Right ventricle myocardium superior (tissue), 1 donor: Measurements from ENCODE around the gene CNPPD1. TPM values are rescaled to one million over a fixed set of nuclear protein-coding genes. Genes with fewer than 3 reads are reported as not detected.
A peak's percentile ranks its signal among the peaks of the same experiment; 100 is the strongest.
"Not testable (repeated sequence)": the region's sequence is repeated elsewhere in the genome, so short reads cannot be mapped to it uniquely, and the experiment has no call there.

Source experiments
- ATAC-seq: fragments of 200-7000 bp; cut with Tn5 transposase; one replicate; pipeline ENCODE4 v1.9.1; 2020; ENCODE audit warnings: mild to moderate bottlenecking; ENCODE audit not compliant: poor library complexity
- DNase-seq: peaks from one replicate; pipeline ENCODE4 v3.0.0-alpha.2; 2020
- intact Hi-C: fragments of 100-400 bp; cut with DNase I; formaldehyde crosslinking; loops from one replicate; pipeline ENCODE4 v1.11.2; 2022
- total RNA-seq: library from RNA; stranded (reverse); fragmentation: NEBNext Ultra II Directional; extraction: Animal tissue kit (Norgen Biotek cat#: 25700); gene quantifications from one replicate; pipeline ENCODE4 v1.2.1, GENCODE V29; 2021
- donor health status: DM: no; HTN: yes; CAD: no; lungs with severe emphysema.

The CNPPD1 gene
- total RNA-seq, 1 donor from 2014 or later, result 69.3 TPM

DNA sequence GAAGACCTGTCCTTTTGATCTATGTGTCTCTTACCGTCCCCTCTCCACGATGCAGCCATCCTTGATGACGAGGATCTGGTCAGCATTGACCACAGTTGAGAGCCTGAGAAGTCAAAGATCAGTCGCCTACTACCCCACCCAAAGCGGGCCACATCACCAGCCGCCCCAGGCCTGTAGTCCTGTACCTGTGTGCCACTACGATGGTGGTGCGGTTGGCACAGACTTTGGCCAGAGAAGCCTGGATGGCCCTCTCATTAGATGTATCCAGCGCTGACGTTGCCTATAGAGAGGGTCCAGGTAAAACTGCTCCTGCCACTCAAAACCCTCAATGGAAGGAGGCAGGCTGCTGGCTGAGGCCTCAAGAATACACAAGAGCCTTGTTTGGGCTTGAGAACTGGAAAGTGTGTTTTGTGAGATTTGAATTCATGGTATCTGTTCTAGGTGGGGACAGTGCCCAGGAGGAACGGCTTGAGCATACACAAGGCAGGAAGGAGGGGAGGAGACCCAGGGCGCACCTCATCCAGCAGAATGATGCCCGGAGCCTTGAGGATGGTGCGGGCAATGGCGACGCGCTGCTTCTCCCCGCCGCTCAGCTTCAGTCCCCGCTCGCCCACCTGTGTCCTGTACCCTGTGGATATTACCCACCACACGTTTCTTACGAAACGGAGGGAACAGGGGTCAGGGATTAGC, 33.6 kb upstream of the CNPPD1 start:
- DNase-seq, result no peak
- intact Hi-C loops, result no loop called here

DNA sequence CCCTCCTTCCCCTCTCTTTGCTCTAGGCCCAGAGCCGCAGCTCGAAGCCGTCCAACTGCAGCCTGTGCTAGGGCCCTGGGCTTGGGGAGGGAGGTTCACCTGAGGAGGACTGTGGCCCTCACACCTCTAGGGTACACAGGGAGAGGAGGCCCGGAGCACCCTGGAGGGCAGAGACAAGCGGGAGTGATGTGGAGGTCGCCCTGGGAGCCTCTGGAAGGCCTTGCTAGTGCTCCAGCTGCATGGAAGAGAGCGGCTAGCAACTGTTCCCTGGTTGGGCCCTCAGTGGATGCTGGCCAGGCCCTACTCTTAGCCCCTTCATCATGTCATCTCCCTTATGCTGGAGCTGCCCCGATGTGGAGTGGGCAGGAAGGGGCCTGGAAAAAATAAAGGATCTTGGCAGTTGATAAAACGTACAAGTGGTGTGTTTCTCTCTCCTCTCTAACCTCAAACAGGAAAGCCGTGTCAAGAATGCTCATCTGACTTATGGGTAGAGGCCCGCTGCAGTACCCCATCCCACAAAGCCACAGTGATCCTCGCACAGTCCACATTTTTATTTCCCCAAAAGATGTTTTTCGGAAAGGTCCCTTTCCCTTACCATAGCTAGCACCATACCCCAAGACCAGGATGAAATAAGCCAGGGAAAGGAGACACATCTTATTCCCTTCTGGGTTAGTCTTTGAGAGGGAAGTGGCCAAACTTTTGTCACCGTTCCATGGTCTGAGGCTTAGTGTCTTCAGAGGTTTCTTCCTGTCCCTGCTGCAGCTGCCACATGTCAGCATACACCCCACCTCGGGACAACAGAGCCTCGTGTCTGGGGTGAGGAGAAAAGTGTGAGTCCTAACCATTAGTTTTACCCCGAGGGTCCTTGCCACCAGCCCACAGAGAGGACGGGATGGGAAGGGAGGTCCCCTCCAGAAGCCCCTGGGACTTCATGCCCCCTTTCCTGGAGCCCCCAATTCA, 32.8 kb upstream of the CNPPD1 start:
- intact Hi-C loops, result no loop called here
- ATAC-seq, result no peak

More for the DNA sequence above, 33.6 kb upstream of the CNPPD1 start:
- ATAC-seq, result no peak

DNA sequence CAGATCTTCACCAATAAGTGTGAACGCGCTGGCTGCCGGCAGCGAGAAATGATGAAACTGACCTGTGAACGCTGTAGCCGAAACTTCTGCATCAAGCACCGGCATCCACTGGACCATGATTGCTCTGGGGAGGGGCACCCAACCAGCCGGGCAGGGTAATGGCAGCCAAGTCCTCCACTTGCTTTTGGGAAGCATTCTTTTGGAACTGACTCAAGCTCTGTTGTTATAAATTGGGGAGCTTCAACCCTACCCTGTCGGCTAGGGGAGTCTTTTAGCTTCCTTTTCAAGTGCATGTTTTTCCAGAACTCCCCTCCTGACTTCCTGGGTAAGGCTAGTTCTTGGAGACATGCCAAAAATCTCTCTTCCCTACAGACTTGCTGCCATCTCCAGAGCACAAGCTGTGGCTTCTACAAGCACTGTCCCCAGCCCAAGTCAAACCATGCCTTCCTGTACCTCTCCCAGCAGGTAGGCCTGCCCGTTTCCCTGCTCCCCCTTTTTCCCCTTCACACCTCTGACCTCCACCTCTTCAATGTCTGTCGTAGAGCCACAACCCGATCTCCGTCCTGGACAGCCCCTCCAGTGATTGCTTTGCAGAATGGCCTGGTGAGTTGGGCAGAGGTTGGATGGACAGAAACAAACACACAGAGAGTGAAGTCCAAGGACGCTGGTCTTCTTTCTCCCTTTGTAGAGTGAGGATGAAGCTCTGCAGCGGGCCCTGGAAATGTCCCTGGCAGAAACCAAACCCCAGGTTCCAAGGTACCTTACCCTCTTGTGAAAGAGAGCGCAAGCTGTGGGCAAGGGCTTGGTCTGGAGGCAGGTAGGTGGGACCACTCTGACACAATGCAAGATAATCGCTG, 31.4 kb upstream of the CNPPD1 start:
- intact Hi-C loops, result no loop called here
- ATAC-seq (no peak), DNase-seq (no peak)

More for the DNA sequence above, 32.8 kb upstream of the CNPPD1 start:
- no peak for DNase-seq

DNA sequence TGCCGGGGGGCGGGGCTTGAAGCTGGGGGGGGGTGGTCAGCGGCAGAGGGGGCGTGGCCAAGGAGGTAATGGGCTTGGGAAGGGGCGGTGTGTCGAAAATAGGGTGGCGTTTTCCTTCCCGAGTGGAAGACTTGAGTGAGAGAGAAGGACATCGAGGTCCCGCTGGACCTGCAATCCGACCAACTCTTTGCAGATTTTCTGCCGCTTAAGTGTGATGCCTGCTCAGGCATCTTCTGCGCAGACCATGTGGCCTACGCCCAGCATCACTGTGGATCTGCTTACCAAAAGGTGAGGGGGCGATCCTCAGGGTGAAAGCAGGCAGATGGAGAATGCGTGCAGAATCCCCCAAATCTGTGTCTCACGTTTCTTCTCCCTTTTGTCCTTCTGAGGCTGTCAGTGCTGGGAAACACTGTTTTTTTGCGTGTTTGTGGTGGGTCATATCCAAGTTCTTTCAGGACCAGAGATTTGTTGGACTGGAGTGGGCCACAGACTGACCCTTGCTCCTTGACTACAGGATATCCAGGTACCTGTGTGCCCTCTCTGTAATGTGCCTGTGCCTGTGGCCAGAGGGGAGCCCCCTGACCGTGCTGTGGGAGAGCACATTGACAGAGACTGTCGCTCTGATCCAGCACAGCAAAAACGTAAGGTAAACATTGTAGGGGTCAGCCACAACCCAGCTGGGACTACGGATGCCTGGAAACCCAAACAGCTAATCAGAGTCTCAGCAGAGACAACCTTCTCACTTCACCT, 30.6 kb upstream of the CNPPD1 start:
- DNase-seq, result no peak
- no peak for ATAC-seq
- intact Hi-C loops, result no loop called here

DNA sequence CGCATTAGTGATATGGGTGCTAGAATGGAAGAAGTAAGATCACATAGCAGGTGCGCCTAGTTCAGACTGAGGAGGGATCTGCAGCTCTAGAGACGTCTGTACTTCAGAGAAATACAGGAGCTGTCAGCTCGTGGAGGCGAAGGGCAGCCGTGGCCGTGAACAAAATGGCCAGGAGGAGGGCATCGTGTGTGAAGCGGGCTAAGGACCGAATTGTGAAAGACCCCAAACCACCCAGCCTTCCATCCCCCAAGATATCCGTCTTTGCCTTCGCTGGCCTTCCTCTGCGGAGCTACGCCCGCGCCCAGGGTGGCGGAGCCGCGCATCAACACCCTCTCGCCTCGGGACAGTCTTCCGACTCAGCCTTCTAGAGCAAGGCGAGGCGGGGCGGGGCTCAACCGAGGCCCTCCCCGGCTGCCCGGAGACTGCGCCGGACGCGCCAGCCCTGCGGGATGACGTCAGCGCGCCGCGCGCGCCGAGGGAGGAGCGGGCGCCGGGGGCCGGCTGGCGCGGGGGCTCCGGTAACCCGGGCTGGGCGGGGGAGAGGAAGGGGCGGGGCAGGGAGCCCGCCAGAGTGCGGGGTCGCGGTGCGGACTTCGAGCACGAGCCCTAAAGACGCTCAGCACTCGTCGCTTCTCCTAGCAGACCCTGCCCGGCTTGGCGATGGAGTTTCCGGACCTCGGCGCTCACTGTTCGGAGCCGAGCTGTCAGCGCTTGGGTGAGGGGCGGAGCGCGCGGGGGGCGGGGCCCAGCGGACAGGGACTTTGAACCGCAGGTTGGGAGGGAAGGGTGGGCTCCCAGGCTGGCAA, 29.8 kb upstream of the CNPPD1 start, which contains the start of gene ZFAND2B:
TSS of gene ZFAND2B (plus strand) at position 455 of the 806 bp plus-strand sequence. CDS start at position 661, 206 bp downstream.
- ATAC-seq (peak; percentile 98), DNase-seq (peak; percentile 97)
- intact Hi-C loops, result no loop called here

DNA sequence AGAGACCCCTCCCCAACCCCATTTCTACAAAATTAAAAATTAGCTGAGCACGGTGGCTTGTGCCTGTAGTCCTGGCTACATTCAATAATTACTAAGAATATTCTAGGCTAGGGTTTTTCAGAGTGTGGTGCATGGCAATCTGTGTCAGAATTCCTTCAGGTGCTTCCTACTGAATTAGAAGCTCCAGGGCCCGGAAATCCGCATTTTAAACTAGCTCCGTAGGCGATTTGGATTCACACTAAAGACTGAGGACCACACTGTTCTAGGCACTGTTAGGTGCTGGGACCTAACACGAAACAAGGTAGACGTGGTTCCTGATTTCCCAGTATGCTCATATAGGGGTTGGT, 29.2 kb upstream of the CNPPD1 start:
- DNase-seq, result no peak
- intact Hi-C loops, result no loop called here
- no peak for ATAC-seq

DNA sequence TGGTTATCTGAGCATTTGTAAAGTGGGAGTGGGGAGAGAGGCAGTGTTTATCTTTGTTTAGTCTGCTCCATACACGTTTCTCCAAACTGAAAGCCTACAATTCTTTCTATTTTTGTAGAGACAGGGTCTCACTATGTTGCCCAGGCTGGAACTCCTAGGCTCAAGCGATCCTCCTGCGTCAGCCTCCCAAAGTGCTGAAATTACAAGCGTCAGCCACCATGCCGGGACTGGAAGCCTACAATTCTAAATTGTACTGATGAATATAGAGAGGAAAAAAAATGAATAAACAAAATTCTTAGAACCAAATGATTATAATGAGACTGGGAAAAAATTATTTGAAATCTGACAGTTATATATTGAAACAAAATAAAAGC, 28.4 kb upstream of the CNPPD1 start:
- DNase-seq (no peak), ATAC-seq (no peak)
- intact Hi-C loops, result no loop called here

DNA sequence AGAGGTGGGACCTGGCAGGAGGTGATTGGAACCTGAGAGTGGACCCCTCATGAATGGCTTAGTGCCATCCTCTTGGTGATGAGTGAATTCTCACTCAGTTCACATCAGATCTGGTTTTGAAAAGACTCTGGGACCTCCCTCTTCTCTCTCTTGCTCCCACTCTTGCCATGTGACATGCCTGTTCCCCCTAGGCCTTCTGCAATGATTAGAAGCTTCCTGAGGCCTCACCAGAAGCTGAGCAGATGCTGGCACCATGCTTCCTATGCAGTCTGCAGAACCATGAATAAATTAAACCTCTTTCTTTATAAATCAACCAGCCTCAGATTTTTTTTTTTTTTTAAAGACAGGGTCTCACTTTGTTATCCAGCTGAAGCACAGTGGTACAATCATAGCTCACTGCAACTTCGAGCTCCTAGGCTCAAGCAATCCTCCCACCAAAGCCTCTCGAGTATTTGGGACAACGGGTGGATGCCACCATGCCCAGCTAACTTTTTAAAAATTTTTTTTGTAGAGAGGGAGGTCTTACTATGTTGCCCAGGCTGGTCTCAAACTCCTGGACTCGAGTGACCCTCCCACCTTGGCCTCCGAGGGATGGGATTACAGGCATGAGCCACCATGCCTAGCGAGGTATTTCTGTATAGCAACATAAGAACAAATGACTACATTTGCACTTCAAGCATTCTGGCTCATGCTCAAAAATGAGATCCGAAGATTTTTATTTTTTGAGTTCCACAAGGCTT, 27.9 kb upstream of the CNPPD1 start:
- intact Hi-C loops, result no loop called here
- ATAC-seq (no peak), DNase-seq (no peak)

DNA sequence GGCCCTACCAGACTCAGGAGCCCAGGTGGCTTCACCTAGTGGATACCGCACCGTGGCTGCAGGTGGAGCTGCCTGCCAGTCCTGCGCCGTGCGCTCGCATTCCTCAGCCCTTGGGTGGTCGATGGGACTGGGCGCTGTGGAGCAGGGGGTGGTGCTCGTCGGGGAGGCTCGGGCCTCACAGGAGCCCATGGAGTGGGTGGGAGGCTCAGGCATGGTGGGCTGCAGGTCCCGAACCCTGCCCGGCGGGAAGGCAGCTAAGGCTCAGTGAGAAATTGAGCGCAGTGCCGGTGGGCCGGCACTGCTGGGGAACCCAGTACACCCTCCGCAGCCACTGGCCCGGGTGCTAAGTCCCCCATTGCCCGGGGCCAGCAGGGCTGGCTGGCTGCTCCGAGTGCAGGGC, 24.6 kb upstream of the CNPPD1 start:
- intact Hi-C loops, DNase-seq, ATAC-seq: not testable (repeated sequence)

DNA sequence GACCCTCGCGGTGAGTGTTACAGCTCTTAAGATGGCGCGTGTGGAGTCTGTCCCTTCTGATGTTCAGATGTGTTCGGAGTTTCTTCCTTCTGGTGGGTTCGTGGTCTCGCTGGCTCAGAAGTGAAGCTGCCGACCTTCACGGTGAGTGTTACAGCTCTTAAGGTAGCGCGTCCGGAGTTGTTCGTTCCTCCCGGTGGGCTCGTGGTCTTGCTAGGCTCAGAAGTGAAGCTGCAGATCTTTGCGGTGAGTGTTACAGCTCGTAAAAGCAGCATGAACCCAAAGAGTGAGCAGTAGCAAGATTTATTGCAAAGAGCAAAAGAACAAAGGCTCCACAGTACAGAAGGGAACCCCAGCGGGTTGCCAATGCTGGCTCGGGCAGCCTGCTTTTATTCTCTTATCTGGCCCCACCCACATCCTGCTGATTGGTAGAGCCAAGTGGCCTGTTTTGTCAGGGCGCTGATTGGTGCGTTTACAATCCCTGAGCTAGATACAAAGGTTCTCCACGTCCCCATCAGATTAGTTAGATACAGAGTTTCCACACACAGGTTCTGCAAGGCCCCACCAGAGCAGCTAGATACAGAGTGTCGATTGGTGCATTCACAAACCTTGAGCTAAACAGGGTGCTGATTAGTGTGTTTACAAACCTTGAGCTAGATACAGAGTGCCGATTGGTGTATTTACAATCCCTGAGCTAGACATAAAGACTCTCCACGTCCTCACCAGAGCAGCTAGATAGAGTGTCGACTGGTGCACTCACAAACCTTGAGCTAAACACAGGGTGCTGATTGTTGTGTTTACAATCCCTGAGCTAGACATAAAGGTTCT, 24.0 kb upstream of the CNPPD1 start:
- intact Hi-C loops, DNase-seq, ATAC-seq: not testable (repeated sequence)

DNA sequence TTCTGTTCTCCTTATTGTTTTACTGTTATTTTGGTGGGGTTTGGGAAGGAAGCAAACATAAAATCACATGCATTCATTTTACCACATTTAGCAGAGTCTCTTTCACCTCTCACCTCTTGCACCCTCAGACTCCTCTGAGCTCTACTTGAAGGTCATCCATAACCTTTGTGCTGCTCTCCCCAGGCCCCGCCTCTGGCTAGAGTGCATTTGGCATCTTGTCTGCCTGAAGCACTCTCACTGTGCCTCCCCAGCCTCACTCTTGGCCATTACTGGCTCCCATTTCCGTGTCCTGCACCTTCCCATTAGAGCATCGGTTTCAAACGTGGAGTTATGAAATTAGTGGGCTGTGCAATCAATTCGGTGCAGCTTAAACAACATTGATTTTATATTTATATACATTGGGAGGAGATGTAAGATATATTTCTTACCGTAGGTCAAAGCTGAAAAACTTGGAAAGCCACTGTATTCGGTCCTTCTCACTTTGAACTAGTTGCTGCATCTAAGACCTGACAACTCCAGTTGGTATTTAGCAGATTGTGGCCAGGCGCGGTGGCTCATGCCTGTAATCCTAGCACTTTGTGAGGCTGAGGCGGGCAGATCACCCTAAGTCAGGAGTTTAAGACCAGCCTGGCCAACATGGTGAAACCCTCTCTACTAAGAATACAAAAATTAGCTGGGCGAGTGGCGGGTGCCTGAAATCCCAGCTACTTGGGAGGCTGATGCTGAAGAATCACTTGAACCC, 22.9 kb upstream of the CNPPD1 start:
- no peak for ATAC-seq

DNA sequence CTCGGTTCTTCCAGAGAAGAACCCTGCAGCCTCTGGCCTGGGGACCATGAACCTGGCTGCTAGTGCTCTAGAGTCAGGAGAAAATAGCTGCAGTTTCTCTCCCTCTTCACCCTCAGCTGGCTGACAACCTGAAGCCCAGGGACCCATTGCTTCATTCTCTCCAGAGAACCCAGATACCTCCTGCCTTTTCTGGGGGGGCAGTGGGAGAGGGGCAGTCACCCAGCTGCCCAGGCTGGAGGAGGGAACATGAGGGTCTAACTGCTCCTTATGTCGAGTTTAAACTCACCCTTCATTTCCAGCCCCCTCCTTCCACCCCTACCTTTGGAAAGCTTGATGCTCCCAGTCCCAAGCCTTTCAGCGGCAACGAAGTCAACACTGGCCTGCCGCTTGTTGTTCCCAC, 22.2 kb upstream of the CNPPD1 start:
- no peak for DNase-seq
- ATAC-seq, result no peak
- intact Hi-C loops, result no loop called here

More for the DNA sequence above, 22.9 kb upstream of the CNPPD1 start:
- DNase-seq, result no peak
- intact Hi-C loops, result no loop called here

DNA sequence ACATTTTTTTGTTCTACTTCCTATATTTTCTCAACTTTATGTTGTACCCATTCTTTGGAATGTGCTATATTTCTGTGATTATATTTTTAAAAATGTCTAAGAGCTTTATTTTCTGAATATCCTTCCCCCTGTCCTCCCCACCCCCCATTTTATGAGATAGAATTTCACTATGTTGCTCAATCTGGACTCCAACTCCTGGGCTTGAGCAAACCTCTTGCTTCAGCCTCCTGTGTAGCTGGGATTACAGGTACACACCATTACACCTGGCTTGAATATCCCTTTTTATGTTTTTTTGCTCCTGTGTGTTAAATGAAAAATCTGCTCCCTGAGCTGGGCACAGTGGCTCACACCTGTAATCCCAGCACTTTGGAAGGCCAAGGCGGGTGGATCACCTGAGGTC, 20.7 kb upstream of the CNPPD1 start:
- intact Hi-C loops, result no loop called here
- DNase-seq, result no peak
- ATAC-seq, result no peak

DNA sequence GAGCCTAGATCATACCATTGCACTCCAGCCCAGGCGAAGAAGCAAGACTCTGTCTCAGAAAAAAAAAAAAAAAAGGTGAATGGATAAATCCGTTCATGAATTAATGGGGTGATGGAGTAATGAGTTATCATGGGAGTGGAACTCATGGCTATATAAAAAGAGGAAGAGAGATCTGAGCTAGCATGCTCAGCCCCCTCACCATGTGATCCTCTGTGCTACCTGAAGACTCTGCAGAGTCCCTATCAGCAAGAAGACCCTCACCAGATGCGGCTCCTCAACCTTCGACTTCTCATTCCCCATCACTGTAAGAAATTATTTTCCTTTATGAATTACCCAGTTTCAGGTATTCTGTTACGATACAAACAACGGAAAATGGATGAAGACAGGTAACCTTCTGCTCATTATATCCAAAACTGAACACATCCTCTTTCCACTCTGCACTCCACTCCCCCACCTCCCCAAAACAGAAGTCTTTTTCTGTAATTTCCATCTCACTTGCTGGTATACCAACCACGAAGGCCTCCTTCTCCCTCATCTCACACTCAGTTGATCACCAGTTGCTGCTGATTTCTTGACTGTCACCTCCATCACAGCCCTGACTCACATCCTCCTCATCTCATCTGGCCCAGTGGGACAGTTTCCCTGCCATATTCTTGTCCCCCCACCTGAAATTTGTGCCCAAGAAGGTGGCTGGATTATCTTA, 10.2 kb upstream of the CNPPD1 start:
- intact Hi-C loops, result no loop called here

DNA sequence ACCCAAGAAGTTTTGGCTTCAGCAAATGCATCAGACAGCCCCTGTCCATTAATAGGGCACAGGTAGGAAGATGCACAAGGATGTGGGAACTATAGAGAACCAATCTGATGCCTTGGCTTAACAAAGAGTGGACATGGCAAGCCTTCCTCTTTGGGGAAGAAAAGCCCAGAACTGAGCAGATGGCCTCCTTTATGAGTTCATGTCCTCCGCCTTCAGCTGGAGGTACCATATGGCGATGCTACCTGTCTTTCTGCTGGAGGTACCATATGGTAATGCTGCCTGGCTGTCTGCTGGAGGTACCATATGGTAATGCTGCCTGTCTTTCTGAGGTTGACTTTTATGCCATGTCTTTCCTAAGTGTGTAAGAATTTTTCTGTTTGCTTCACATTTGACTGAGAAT, 7.4 kb upstream of the CNPPD1 start:
- ATAC-seq (no peak), DNase-seq (no peak)
- intact Hi-C loops, result no loop called here

More for the DNA sequence above, 10.2 kb upstream of the CNPPD1 start:
- DNase-seq (no peak), ATAC-seq (no peak)
